ENCODE results near the gene SSB.
"Not testable (repeated sequence)": the region's sequence is repeated elsewhere in the genome, so short reads cannot be mapped to it uniquely, and the experiment has no call there.

Gene SSB

DNA sequence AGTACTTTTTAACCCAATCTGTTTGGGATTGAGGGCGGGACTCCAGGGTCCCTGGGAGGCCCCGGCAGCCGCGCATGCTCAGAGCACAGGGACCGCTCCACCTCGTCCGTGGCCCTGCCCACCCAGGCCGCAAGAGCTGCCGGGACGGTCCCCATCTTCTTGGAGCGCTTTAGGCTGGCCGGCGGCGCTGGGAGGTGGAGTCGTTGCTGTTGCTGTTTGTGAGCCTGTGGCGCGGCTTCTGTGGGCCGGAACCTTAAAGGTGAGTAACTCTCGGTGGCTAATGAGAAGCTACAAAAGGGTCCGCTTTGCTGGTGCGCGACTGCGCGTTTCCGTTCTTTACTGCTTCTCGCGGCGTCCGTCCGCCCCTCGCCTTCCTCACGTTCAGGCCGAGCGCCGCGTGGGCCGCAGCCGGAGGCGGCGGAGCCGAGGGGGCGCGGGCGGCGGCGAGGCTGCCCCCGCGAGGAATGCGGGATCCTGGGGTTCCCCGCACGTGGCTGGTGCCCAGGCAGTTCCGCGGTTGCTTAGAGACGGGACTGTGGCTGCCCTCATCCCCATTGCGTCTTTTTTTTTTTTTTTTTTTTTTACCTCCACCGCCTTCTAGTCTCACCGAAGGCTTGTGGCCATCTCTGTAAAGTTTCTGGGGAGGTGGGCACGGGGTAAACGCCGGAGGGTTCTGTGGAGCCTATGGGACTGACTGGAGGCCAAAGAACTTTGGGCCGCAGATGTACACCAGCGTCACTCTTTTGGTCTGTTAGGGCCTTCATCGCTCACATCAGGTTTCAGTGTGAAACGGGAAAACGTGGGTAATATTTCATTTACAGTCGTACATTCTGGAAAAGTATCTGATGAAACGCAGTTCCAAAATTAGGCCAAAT lies at the start of gene SSB:
Gene SSB (plus strand): TSS at position 154 of the 875 bp plus-strand sequence. CDS start 2,090 bp downstream, outside the sequence.
- peak; percentile 85 to 89 (median 86) for DNase-seq

DNA sequence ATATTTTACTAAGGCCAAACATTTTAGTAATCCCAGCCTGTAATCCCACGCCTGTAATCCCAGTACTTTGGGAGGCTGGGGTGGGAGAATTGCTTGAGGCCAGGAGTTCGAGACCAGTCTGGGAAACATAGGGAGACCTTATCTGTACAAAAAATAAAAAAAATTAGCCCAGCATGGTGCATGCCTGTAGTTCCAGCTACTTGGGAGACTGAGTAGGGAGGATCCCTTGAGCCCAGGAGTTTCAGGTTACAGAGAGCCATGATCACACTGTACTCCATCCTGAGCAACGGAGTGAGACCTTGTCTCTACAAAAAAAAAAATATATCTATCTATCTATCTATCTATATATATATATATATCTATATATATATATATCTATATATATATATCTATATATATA lies 45.9 kb upstream of the SSB start:
- no peak for DNase-seq

DNA sequence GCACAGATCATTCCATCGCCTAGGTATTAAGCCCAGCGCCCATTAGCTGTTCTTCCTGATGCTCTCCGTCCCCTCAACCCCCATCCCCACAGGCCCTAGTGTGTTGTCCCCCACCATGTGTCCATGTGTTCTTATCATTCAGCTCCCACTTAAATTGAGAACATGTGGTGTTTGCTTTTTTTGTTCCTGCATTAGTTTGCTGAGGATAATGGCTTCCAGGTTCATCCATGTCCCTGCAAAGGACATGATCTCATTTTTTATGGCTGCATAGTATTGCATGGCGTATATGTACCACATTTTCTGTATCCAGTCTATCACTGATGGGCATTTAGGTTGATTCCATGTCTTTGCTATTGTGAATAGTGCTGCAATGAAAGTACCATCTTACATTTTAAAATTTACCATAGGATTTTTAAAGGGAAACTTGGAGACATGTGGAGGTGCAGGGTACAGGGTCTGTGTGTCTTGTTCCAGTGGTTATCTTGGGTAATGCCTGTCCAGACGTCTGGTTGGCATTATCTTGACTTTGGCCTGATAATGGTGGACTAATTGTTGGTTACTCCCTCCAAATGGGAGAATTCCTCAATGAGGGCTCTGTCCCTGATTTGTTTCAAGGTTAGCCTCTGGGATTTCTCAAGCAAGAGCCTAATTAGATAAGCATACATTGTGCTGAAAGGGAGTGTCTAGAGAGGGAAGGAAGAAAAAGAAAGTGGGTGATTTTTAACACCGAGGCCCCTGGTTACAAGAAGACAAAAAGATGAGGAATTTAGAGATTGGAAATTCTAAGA lies 43.4 kb upstream of the SSB start:
- no peak for DNase-seq

DNA sequence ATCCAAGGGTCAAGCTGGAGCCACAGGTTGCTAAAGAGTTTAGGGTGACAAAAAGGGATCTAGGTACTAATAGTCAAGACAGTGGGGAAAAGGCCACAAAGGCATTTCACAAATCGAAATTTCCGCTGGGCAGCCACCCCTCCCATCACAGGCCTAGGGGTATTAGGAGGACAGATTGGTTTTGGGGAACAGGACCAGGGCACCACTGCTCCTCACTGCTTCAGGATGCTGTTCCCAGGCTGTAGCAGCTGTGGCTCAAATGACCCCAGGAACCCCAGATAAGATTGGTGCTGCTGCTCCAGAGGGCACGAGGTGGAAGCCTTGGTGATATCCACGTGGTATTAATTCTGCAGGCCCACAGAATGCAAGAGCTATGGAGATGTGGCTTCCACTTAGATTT lies 42.3 kb upstream of the SSB start:
- DNase-seq: no peak

DNA sequence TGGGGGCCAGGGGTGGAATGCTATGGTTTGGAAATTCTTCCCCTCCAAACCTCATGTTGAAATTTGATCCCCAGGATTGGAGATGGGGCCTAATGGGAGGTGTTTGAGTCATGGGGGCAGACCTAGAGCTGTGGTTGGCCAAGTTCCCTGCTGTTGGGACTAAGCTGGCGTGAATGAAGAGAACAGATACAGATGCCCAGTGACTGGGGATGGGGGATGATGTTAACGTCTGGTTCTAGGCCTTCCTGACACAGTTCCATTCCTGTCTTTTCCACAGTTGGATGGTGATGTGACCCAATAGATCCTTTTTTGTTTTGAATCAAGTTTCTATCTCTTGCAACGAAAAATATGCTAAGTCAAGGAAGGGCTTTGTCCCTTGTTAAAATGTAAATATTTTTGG lies 41.3 kb upstream of the SSB start:
- DNase-seq: no peak

DNA sequence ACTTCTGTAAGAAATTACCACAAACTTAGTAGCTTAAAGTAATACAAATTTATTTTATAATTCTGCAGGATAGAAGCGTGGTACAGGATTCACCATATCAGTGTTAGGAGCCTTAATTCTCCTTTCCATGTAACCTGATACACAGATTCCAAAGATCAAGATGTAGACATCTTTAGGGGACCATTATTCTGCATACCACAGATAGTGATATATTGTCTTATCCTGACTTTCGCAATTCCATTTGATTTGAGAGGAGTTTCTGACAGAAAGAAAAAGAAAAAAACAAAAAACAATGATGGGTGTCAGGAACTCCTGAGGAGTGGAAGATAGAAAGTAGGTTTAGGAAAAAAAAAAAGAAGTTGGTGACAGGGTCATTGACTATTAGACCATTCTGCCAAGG lies 40.9 kb upstream of the SSB start:
- DNase-seq: no peak

DNA sequence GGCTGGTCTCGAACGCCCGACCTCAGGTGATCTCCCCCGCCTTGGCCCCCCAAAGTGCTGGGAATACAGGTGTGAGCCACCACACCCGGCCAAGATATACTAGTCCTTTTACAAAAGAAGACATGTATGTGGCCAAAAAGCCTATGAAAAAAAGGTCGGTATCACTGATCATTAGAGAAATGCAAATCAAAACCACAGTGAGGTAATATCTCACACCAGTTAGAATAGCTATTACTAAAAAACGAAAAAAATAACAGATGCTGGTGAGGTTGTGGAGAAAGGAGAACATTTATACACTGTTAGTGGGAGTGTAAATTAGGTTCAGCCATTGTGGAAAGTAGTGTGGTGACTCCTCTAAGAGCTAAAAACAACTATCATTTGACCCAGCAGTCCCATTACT lies 38.7 kb upstream of the SSB start:
- no peak for DNase-seq

DNA sequence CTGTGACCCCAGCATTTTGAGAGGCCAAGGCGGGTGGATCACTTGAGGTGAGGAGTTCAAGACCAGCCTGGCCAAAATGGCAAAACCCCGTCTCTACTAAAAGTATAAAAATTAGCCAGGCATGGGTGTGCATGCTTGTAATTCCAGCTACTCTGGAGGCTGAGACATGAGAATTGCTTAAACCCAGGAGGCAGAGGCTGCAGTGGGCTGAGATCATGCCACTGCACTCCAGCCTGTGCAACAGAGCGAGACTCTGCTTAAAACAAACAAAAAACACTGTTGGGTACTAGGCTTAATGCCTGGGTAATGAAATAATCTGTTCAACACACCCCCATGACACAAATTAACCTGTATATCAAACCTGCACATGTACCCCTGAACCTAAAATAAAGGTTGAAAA lies 37.9 kb upstream of the SSB start:
- not testable (repeated sequence) for DNase-seq

DNA sequence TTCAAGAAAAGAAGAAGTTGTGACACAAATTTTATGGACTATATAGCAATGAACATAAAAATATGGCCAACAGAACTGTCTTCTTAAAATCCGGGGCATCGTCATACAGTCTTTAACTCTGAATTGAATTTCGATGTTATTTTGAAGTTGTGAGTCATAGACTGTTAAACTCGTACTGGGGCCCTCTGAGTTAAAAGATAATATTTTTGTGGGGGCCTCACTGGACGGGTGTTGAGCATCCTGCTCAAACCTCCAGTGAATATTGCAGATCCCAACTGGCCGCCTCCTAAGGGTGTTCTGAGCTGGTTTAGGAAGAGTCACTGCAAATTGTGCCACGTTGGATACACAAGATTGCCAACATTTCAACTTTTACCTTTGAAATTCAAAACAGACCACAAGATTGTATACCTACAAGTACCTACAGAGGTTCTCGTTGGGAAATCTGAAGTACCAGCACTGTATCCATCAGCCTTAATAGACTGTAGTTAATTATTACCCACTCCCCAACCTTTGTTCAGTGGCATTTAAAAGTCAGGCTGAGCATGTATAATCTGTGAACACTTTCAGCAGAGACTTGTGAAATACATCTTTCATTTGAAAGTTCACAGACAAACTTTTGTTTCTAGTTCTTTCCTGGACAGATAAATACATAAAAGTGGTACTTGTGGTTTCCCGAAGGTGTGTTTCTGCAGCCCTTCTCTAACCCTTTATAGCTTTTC lies 37.3 kb upstream of the SSB start:
- no peak for DNase-seq

DNA sequence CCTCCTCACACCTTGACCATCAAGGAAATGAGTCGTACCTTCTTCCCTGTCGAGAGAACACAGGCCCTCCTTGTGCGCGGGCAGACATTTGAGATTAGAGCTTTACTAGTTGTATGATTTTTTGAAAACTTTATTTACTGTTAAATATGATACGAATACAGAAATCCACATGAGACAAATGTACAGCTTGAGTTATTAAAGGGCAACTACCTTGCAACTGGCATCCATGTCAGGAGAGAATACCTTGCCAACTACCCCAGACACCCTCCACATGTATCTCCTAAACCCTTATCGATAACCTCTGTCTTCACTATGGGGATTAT lies 36.7 kb upstream of the SSB start:
- no peak for DNase-seq

DNA sequence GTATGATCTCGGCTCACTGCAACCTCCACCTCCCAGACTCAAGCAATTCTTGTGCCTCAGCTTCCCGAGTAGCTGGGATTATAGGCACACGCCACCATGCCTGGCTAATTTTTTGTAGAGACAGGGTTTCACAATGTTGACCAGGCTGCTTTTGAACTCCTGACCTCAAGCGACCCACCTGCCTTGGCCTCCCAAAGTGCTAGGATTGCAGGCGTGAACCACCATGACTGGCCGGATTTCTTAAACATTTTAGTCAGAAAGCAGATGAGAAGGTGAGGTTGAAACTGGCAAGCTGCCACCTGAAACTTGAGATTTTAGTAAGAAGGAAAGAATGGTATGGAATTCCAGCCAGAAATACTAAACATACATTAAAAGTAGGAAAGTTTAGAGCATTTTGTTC lies 33.1 kb upstream of the SSB start:
- DNase-seq: no peak

DNA sequence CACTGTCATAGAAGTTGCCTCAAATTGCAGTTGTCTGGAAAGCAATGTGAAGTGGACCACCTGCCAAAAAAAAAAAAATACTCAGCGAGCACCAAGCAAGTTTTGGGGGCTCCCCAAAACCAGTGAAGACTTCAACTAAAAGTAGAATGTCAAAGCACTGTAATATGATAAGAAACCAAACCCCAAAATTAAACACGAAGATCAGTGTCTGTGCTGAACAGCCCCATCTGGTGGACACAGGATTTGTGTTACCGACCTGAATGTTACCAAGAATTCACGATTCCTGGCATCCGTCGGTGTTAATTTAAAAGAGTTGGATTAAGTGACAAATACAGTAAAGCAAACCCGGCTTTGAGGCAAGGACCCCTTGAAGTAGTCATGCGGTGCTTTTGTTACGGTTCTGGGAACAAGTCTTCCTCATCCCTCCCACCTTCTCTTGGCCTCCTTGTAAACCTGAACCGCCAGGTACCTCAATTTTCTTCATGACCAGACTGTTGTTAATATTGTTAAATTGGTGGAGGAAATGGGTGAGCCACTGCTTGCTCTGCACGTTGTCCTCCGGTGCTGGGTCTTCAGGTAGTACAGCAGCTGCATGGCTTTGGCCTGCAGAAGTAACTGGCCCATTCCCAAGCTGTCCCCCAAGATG lies 31.3 kb upstream of the SSB start:
- DNase-seq: peak; percentile 2 to 28 (median 12)

DNA sequence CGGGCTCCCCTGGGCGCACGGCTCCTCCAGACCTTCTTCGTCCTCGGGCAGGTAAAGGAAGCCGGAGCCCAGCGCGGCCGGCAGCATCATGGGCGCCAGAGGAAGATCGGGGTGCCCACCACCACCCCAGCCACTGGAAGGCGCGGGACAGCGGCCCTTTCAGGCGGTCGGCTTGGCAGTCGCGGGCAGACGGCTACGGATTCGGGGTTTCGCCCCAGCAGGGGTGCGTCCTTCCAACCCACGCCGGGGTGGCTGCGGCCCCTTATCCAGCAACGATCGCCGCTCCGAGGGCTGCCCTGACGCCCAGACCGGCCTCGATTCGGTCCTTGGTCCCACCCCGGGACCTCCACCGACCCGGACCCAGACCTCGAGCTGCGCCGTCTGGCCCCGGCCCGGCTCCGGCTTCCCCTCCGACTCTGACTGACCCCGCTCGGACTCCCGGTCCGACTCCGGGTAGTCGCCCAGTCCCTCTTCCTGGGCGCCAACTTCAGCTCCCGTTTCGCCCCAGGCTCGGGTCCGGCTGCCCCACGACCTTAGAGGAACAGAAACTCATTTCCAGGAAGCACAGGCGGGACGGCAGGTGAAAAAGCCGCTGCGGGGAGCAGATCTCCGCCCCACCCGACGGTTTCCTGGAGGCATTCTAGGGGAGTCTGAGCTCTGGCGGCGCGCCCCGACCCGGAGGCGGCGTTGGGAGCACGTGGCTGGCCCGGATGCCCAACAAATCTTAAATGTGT lies 30.2 kb upstream of the SSB start:
- DNase-seq: peak in 1 of 4 experiments; percentile 4

DNA sequence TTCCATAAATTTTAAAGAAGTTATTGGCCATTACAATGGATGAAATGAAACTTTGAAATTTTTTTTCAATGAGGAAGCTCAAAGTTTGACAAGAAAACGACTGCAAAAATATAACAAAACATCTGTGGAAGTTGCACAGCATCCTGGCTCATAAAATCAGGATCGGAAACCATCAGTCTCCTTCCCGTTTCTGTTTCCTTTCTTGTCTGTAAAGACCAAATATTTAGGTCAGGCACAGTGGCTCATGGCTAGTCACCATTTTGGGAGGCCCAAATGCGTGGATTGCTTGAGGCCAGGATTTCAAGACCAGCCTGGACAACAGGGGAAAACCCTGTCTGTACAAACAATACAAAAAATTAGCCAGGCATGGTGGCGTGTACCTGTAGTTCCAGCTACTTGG lies 27.6 kb upstream of the SSB start:
- DNase-seq: no peak

DNA sequence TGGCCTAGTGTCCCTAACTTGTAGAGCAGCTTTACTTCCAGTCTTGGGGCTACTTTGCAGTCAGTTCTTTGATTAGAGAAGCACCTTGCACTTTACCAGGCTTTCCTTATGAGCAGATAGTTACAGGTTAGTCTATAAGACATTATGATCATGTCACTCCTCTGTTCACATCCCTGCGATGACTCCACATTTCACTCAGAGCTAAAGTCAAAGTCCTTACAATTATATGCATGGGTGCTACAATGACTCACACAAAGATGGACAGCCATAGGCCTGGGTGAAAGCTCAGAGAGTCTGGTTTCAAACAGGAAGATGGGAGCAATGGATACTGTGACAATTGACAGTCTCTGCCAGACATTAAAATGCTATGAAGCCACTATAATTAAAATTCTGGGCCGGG lies 27.1 kb upstream of the SSB start:
- no peak for DNase-seq

DNA sequence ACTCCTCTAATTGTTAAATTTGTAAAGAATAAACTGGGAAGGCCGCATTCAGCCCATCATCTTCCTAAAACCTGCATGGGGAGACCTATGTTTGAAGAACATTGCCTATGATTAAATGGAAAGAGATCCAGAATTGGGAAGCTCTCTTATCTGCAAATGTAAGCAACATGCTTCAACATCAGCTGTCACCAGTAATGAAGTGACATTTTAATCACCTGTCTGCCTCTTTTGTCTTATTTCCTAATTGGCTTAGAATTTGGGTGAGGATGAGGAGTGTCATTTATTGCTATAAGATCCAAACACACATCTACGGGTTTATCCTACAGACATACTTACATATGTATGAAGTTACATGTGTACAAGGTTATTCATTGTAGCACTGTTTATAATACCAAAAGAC lies 26.0 kb upstream of the SSB start:
- DNase-seq: no peak

DNA sequence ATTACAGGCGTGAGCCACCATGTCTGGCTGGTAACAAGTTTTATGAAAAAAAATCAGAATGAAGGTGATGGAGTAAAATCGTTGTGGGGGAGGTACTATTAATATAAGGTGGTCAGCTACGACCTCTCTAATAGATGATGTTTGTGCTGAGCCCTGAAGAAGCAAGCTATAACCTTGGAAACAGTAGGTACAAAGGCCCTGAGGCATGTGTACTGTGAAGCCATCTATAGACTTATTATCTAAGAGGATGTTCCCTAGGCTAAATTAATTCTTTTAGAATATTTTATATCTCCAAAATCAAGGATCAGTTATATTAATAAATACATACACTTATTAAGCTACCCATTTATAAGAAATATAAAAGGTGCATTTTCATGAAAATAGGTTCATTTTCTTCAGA lies 23.3 kb upstream of the SSB start:
- DNase-seq: no peak

DNA sequence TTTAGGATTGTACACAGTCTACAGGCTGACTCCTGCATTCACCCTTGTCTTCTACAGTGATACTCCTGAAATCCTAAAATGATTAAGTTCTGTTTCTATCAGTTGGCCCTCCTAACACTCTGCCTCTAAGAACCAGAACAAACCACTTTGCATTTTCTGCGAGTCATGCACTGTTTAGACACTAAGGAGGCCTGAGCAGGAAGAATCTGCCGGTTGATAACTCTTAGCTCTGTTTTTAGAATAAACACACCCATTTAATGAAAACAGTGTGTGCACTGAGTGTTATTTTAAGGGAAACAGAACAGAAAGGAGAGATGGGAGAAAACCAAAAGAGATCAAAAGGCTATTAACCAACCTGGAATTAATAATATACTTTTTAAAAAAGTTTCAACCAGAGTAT lies 22.9 kb upstream of the SSB start:
- no peak for DNase-seq

DNA sequence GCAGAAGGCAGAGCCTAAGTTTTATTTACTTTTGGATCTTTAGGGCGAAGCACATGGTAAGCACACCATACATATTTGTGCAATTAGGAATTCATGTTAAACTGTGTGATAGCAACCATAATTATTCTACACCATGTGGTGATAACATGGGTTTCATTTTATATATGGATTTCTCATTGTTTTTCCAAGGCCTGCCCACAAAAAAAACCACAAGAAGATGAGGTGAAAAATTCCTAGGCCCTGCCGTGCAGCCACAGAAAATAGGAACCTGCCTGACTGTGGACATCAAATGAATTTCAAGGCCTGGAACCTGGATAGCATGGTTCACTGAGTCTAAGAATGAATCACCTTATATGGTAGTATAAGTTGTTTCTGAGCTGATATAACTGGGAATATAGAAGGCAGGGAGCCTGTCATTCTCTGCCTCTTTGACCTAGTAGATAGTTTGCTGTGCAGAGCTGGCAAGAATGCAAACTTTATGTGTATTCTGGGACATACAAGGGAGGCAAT lies 22.4 kb upstream of the SSB start:
- no peak for DNase-seq

DNA sequence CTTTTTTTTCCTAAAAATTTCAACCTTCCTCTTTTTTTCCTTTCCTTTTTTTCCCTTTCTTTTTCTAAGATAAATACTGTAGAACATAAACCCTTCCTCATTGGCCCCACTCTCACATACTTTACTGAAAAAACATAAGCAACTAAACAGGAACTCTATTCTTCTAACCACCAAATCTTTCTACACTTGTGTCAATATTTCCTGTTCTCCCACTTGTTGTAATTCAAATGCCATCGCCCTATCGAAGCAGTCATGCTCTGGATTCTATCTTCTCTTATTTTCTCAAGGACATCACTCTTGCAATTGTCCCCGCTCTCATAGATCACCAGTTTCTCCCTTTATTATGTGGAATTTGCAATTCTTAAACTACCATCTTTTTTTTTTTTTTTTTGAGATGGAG lies 20.2 kb upstream of the SSB start:
- DNase-seq: no peak

DNA sequence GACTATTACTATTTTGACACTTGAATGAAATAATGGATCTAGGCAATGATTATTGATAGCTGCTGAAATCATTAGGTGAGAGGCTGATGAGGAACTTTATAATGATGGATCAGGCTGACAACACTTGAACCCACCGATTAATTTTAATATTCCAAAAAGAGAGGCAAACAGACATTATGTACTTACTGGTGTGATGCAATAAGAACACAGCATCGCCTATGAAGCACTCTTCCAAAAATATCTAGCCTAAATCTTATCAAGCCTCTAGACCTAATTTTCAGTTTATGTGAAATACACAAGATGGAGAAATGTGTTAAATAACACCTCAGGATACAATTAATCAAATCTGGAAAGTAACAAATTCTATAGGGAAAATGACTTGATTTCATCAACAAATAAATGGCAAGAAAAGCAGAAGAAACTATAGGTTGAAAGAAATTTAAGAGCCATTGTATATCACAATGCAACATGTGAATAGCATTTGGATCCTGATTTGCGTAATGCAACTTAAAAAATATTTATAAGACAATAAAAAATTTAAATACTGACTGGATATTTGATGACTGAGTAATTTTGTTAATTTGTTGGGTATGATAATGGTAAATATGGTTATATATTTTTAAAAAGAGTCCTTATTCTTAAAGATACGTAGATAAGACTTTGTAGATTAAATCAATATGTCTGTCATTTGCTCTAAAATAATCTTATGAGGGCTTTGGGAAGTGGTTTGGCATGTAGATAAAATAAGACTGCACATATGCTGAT lies 17.2 kb upstream of the SSB start:
- DNase-seq: no peak

DNA sequence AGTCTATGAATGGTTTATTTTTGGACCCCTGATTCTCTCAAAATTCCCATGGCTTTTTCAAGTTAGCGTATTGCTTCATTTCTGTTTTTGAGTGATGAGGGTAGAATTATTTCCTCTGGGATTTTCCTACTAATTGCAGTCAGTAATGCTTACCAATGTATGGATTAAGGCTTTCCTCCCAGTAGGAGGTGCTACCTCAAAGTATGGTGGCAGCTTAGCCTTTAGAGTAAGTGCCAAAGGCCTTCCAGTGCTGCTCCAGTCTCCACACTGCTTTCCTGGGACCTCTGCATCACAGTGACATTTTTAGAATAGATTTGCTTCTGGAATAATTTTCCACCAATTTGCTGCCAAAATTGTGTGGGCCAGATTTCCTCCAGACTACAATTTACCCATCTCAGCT lies 16.2 kb upstream of the SSB start:
- DNase-seq: no peak

All from activated CD4-positive, CD25-positive, alpha-beta regulatory T cell (primary cell).